HL-60/S4 (cell line): ENCODE measurements around the gene SLC41A1.
"Not testable (repeated sequence)": the region's sequence is repeated elsewhere in the genome, so short reads cannot be mapped to it uniquely, and the experiment has no call there.

Experiments
- in situ Hi-C: fragments of 300-500 bp; cut with MboI; formaldehyde crosslinking; loops from 2 replicates; pipeline ENCODE4 v1.14.3; 2022; ENCODE audit warnings: low sequenced_read_pairs

SLC41A1 gene

DNA sequence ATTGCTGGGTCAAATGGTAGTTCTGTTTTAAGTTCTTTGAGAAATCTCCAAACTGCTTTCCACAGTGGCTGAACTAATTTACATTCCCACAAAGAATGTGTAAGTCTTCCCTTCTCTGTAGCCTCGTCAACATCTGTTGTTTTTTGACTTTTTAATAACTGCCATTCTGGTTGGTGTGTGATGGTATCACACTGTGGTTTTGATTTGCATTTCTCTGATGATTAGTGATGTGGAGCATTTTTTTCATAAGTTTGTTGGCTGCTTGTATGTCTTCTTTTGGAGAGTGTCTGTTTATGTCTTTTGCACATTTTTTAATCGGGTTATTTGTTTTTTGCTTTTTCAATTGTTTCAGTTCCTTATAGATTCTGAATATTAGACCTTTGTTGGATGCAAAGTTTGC lies 10.3 kb upstream of the SLC41A1 start:
- in situ Hi-C loops = not testable (repeated sequence)

- in situ Hi-C loops = no loop called here
Measured at GRCh38 chr1:205822397-205822796, 9.4 kb upstream of the SLC41A1 start.

DNA sequence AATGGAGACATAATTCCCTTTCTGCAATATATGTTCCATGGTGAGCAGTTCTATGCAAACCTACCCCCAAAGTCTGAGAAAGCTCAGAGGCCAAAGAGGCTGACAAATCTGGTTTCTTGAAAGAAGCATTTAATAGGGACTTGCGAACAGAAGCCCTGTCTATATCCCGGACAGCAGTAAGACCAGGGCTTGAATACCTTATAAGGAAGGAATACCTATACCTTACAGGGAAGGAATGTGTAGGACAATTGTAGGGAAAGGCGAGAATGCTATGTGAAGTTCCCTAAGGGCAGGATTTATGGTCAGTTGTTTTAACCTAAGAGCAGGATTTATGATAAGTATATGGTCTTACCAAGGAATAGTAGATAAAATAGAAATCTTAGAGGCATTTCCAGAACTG lies 5.0 kb upstream of the SLC41A1 start:
- in situ Hi-C loops = no loop called here

DNA sequence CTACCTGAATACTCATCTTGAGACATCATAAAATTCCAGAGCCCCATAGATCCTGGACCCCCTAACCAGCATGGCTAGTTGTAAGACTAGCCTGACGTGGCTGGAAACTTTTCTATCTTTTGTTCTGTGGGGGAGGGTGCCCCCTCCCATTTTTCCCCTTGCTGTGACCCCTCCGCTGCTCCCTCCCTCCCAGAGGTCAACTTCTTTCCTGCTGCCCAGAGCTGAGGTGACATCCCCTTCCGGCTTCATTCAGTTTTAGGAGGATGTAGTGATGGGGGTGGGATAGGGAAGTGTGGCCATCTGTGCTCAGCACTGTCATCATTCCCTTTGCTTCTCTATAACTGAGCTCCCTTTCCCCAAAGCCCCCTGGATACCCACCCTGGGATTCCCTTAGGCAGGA lies 4.4 kb upstream of the SLC41A1 start:
- in situ Hi-C loops = no loop called here

DNA sequence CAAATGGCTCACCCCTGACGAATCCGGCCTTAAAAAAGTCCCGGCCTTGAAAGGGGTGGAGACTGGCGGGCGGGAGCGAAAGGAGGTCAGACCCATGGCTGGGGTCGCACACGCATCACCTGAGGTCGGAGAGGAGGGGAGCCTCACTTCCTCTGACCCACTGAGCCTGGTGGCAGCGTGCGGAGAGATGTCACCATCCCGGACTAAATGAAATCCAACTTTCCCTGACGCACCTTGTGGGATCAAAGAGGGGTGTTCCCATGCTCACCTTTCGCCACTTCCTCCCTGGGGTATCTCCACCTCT lies 709 bp upstream of the SLC41A1 start:
- in situ Hi-C loops = no loop called here

- in situ Hi-C loops = no loop called here
Measured at GRCh38 chr1:205812271-205812877, 624 bp downstream of the SLC41A1 start.

GRCh38 chr1:205811660-205812059 lies 1.3 kb downstream of the SLC41A1 start:
- in situ Hi-C loops = no loop called here

GRCh38 chr1:205810448-205811157 lies 2.4 kb downstream of the SLC41A1 start:
- in situ Hi-C loops = no loop called here

GRCh38 chr1:205809942-205810345 lies 3.1 kb downstream of the SLC41A1 start:
- in situ Hi-C loops = no loop called here

GRCh38 chr1:205809469-205809868 lies 3.5 kb downstream of the SLC41A1 start:
- in situ Hi-C loops = no loop called here

DNA sequence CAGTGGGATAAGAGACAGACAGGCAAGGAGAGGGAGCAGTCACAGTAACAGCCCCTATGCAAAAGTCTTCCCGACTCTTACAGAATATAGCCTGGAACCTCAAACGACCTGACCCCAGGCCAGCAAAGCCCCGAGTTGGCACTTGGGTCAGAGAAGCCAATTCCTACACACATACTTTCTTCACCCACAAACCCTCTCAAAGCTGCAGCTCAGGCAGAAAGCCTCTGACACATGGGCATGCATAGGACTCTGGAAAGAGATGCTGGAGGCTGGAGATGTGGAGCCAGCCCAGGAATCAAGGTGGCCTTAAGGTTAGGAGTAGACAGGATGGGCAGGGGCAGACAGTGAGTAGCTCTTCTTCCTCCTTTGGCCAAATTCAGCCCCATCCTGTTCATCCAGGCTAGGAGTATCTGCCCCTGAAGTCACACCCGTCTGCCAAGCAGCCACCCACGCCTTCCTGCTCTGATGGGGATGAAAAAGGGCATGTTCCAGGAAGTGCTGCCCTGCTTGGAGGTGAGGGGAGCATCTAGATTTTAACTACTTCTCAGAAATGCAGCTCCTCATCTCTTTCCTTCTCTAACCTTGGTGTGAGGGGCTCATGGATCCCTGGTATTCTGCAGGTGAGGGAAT lies 7.8 kb downstream of the SLC41A1 start:
- in situ Hi-C loops = no loop called here

DNA sequence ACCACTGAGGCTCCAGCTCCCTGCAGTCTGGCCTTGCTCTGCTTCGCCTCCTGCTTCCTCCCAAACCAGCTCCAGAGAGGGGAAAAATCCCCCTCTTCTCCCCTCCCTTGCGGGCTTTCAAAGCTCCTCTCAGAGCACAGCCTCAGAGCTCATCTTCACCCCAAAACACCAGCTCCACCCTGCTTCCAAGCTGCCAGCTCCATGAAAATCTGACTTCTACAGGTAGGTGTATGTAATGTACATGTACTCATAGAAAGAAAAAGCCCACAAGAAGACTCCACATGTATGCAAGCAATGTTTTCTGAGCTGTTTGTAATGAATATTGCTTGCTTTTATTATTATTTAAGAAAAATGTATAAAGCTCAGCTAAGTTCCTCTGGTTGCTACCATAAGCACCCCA lies 8.4 kb downstream of the SLC41A1 start:
- in situ Hi-C loops = no loop called here

DNA sequence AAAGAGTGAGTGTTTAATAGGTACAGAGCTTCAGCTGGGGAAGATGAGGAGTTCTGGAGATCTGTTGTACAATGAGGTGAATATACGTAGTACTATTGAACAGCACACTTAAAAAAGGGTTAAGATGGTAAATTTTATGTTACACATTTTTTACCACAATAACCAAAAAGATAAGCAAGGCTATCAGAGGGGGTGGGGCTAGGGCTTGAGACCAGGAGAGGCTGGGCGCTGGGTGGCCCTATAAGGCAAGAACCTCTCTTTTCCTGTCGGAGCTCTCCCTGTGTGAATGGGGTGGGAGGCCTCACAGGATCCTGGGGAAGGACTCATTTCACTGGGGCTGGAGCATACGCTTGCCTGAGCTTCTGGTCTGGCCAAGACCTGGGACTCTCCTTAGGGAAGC lies 9.0 kb downstream of the SLC41A1 start:
- in situ Hi-C loops = no loop called here

GRCh38 chr1:205802060-205802459 lies 10.9 kb downstream of the SLC41A1 start:
- in situ Hi-C loops = no loop called here

DNA sequence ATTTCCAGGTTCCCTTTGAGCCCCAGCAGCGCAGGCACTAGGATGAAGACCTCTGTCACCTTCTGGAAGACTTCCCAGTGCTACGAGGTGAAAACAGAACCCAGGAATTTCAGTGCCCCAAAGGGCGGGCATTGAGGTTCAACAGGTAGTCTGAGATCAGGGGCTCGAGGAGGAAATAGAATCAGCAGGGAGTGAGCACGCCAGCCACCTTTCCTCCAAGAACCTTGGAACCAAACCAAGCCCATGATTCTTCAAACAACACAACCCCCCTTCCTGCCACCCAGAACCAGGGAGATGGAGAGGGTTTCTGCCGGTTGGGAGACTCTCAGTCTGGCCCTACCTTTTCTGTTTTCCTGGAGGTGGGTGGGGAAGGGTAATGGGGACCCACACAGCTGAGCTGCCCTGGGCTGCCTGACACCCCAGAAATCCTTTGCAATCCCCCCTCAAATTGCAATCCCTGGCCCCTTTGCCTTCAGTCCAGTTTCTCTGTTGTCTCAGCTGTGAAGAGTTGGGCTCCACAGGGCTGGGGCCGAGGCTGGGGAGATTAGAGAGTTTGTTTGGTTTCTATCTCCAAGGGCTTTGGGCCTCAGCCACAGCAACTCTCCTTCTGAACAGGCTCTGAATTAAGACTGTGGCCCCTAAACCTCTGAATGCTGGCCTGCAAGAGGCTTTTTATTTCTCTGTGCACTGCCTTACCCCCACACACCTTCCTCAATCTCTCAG lies 11.9 kb downstream of the SLC41A1 start:
- in situ Hi-C loops = no loop called here

GRCh38 chr1:205800427-205800826 lies 12.6 kb downstream of the SLC41A1 start:
- in situ Hi-C loops = no loop called here

DNA sequence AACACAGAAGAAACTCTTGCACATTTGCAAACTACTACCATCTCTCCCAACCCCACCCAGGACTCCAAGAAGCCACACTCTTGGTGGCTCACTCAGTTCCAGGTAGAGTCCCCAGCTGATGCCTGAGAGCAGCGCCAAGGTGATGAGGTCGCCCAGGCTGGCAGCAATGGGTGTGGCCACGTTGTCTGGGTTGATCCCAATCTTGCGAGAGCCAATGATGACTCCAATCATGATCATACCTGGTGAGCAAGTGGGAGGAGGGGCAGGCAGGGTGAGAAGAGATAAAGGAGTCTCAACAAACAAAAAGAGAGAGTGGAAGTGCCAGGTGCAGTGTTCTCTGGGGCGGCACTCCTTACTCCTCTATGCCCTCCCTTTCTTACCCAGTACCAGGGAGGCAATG lies 14.4 kb downstream of the SLC41A1 start:
- in situ Hi-C loops = loop anchor here (10.0 kb wide), 1 partner anchor 316 kb away; the partner anchor contains the start of gene AVPR1B

- in situ Hi-C loops = loop anchor here (10.0 kb wide), 1 partner anchor 318 kb away; the partner anchor contains the start of gene AVPR1B
Measured at GRCh38 chr1:205797168-205797567, 15.8 kb downstream of the SLC41A1 start.

- in situ Hi-C loops = loop anchor here (5.0 to 10.0 kb wide), 2 partner anchors 113 to 321 kb away; partner anchors contain the start of gene AVPR1B
Measured at GRCh38 chr1:205794011-205794730, 18.8 kb downstream of the SLC41A1 start.

- in situ Hi-C loops = loop anchor here (5.0 to 10.0 kb wide), 2 partner anchors 114 to 322 kb away; partner anchors contain the start of gene AVPR1B
Measured at GRCh38 chr1:205792961-205793673, 19.9 kb downstream of the SLC41A1 start.
